GM20000 (cell line): Measurements from ENCODE around the gene NAALADL2.
"Not testable (repeated sequence)": the region's sequence is repeated elsewhere in the genome, so short reads cannot be mapped to it uniquely, and the experiment has no call there.

Source experiments
- DNase-seq: peaks from one replicate; pipeline ENCODE4 v3.0.0; 2012; ENCODE audit warnings: low spot score
- CTCF ChIP-seq: IDR thresholded peaks from 2 replicates; pipeline ENCODE4 v1.5.1; 2012; ENCODE audit warnings: mild to moderate bottlenecking, control low read depth; ENCODE audit errors: extremely low read depth, missing control alignments

Gene NAALADL2

GRCh38 chr3:175129126-175129525, 270.0 kb downstream of the NAALADL2 start:
- no peak for DNase-seq
- no peak for TF ChIP-seq CTCF

GRCh38 chr3:175129571-175129970, 270.4 kb downstream of the NAALADL2 start:
- no peak for TF ChIP-seq CTCF
- no peak for DNase-seq

GRCh38 chr3:175131866-175132265, 272.7 kb downstream of the NAALADL2 start:
- DNase-seq, result not testable (repeated sequence)

GRCh38 chr3:175132706-175133105, 273.6 kb downstream of the NAALADL2 start:
- not testable (repeated sequence) for DNase-seq

- DNase-seq, result no peak
- no peak for TF ChIP-seq CTCF
These were observed 285.2 kb downstream of the NAALADL2 start for GRCh38 chr3:175144368-175144767.

GRCh38 chr3:175146258-175146657, 287.1 kb downstream of the NAALADL2 start:
- TF ChIP-seq CTCF, result no peak
- no peak for DNase-seq

- no peak for TF ChIP-seq CTCF
- no peak for DNase-seq
These were observed 290.5 kb downstream of the NAALADL2 start for GRCh38 chr3:175149675-175150074.

GRCh38 chr3:175150812-175151401, 291.8 kb downstream of the NAALADL2 start:
- TF ChIP-seq CTCF, result no peak
- DNase-seq, result no peak
